Panc1 (cell line): ENCODE measurements around the gene RNF8. TPM values are rescaled to one million over a fixed set of nuclear protein-coding genes. Genes with fewer than 3 reads are reported as not detected.

Experiments used
- ATAC-seq: fragments of 200-7000 bp; cut with Tn5 transposase; 2 replicates; pipeline ENCODE4 v1.9.1; 2020; ENCODE audit warnings: mild to moderate bottlenecking, moderate library complexity
- BruUV-seq: library from RNA; stranded (reverse); fragments of 400-500 nt; replicated peaks from 2 replicates; lab custom pipeline; 2021; lab: Mats Ljungman, UMichigan
- CTCF ChIA-PET: fragments of 300-600 bp; sonication (Branson Sonifier 250); formaldehyde crosslinking; loops from one replicate; lab custom pipeline; 2022; ENCODE audit warnings: antibody characterized with exemption; lab: Charles Lee
- POLR2A ChIA-PET: fragments of 300-600 bp; sonication (Branson Sonifier 250); formaldehyde crosslinking; loops from one replicate; lab custom pipeline; 2022; ENCODE audit warnings: antibody characterized with exemption; lab: Charles Lee
- DNase-seq: peaks from one replicate; pipeline ENCODE4 v3.0.0-alpha.2; 2010; ENCODE audit warnings: low read depth, low spot score
- H3K27ac ChIP-seq: 2 replicates; pipeline ENCODE4 v1.5.1; 2011; ENCODE audit warnings: mild to moderate bottlenecking, low read length, inconsistent platforms
- H3K27me3 ChIP-seq: fragments of 200-500 bp; sonication (Bioruptor generic); 2 replicates; pipeline ENCODE4 v1.6.0; 2014; ENCODE audit warnings: low read length, inconsistent platforms; ENCODE audit not compliant: control insufficient read depth, insufficient read depth
- H3K36me3 ChIP-seq: fragments of 200-500 bp; sonication (Bioruptor generic); 2 replicates; pipeline ENCODE4 v1.5.1; 2014; ENCODE audit warnings: inconsistent platforms, mild to moderate bottlenecking, low read length, moderate library complexity; ENCODE audit not compliant: control insufficient read depth, insufficient read depth
- H3K4me1 ChIP-seq: 2 replicates; pipeline ENCODE4 v1.5.1; 2011; ENCODE audit warnings: inconsistent platforms, mild to moderate bottlenecking, low read length, moderate library complexity; ENCODE audit not compliant: control insufficient read depth, insufficient read depth
- H3K4me3 ChIP-seq, 2 experiments: 2 replicates each; pipeline ENCODE4 v1.5.1; 2011 to 2012; ENCODE audit warnings: low read depth in 2 of 2, low read length in 2 of 2, mild to moderate bottlenecking in 2 of 2, inconsistent platforms in 1 of 2, moderate library complexity in 1 of 2
- H3K9me3 ChIP-seq: fragments of 200-500 bp; sonication (Bioruptor generic); 2 replicates; pipeline ENCODE4 v1.5.1; 2014; ENCODE audit warnings: low read depth, mild to moderate bottlenecking, inconsistent platforms, low read length, moderate library complexity; ENCODE audit not compliant: control insufficient read depth, insufficient read depth
- POLR2AphosphoS5 ChIP-seq: IDR thresholded peaks from 2 replicates; pipeline ENCODE4 v1.6.1; 2012; ENCODE audit warnings: mild to moderate bottlenecking, low read depth, low read length, moderate library complexity
- SIN3A ChIP-seq: IDR thresholded peaks from 2 replicates; pipeline ENCODE4 v1.6.1; 2012; ENCODE audit warnings: low read depth, mild to moderate bottlenecking, low read length, moderate library complexity, borderline replicate concordance; ENCODE audit not compliant: insufficient read depth
- TCF7L2 ChIP-seq: IDR thresholded peaks from 2 replicates; pipeline ENCODE4 v1.6.1; 2011; ENCODE audit warnings: mild to moderate bottlenecking, low read depth, low read length, inconsistent platforms
- in situ Hi-C: cut with HindIII; loops from 2 replicates; pipeline ENCODE4 v1.10.0; 2016; ENCODE audit warnings: low sequenced_read_pairs, low pct_unique_long_range_greater_than_20kb
- intact Hi-C: fragments of 100-400 bp; cut with micrococcal nuclease; formaldehyde crosslinking; loops from one replicate; pipeline ENCODE4 v1.10.0; 2022; ENCODE audit not compliant: unreplicated experiment
- total RNA-seq: library from RNA; stranded (reverse); gene quantifications from one replicate; pipeline ENCODE4 v1.2.1, GENCODE V29; 2021; ENCODE audit not compliant: unreplicated experiment
- TF ChIP-seq, protein P1 (sequence below): fragments of 450-650 bp; IDR thresholded peaks from 2 replicates; pipeline ENCODE4 v1.5.1; 2017; ENCODE audit warnings: mild to moderate bottlenecking
- TF ChIP-seq, protein P2 (sequence below), 2 experiments: IDR thresholded peaks; 2 replicates each; pipeline ENCODE4 v1.6.1; 2011 to 2012; ENCODE audit warnings: low read depth in 2 of 2, control low read depth in 1 of 2, low read length in 1 of 2, mild to moderate bottlenecking in 1 of 2, moderate library complexity in 1 of 2; ENCODE audit not compliant: insufficient read depth in 1 of 2

The RNF8 gene
- total RNA-seq, 1 experiment from 2014 or later = 21.1 TPM

DNA sequence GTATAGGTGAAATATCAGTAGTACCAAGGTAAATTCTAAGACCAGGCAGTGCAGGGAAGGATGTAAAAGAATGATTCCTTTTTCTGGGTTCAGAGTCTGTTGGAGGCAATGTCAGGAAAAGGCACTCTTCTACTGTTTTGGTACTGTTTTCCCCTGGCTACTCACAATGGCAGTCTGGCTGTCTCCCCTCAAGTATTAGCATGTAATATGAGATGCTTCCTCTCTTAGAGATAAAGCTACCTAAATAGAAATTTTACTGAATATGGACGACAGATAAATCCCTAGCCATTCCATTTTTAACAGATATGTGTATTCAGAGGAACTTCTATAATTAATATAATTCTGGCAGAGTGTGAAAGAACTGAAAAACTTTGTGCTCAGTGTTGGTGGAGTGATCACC is 3.5 kb downstream of the RNF8 start:
- no peak for ATAC-seq
- no peak for TF ChIP-seq TCF7L2
- TF ChIP-seq, protein P1, sequence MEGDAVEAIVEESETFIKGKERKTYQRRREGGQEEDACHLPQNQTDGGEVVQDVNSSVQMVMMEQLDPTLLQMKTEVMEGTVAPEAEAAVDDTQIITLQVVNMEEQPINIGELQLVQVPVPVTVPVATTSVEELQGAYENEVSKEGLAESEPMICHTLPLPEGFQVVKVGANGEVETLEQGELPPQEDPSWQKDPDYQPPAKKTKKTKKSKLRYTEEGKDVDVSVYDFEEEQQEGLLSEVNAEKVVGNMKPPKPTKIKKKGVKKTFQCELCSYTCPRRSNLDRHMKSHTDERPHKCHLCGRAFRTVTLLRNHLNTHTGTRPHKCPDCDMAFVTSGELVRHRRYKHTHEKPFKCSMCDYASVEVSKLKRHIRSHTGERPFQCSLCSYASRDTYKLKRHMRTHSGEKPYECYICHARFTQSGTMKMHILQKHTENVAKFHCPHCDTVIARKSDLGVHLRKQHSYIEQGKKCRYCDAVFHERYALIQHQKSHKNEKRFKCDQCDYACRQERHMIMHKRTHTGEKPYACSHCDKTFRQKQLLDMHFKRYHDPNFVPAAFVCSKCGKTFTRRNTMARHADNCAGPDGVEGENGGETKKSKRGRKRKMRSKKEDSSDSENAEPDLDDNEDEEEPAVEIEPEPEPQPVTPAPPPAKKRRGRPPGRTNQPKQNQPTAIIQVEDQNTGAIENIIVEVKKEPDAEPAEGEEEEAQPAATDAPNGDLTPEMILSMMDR = no peak
- TF ChIP-seq, protein P2, sequence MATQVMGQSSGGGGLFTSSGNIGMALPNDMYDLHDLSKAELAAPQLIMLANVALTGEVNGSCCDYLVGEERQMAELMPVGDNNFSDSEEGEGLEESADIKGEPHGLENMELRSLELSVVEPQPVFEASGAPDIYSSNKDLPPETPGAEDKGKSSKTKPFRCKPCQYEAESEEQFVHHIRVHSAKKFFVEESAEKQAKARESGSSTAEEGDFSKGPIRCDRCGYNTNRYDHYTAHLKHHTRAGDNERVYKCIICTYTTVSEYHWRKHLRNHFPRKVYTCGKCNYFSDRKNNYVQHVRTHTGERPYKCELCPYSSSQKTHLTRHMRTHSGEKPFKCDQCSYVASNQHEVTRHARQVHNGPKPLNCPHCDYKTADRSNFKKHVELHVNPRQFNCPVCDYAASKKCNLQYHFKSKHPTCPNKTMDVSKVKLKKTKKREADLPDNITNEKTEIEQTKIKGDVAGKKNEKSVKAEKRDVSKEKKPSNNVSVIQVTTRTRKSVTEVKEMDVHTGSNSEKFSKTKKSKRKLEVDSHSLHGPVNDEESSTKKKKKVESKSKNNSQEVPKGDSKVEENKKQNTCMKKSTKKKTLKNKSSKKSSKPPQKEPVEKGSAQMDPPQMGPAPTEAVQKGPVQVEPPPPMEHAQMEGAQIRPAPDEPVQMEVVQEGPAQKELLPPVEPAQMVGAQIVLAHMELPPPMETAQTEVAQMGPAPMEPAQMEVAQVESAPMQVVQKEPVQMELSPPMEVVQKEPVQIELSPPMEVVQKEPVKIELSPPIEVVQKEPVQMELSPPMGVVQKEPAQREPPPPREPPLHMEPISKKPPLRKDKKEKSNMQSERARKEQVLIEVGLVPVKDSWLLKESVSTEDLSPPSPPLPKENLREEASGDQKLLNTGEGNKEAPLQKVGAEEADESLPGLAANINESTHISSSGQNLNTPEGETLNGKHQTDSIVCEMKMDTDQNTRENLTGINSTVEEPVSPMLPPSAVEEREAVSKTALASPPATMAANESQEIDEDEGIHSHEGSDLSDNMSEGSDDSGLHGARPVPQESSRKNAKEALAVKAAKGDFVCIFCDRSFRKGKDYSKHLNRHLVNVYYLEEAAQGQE (IDR thresholded peaks at IDR 0.05; ENCODE audit: insufficient read depth in 1 of 2, low read depth in 2 of 2, low read length in 1 of 2) = no peak
- TF ChIP-seq POLR2AphosphoS5 = no peak
- TF ChIP-seq SIN3A = no peak
- no peaks in the 10 kb centered on the region; the same call in 1 of the 2 replicates for H3K36me3 ChIP-seq
- POLR2A ChIA-PET = no interaction called here
- no peak overlapping the region for H3K27ac ChIP-seq
- no peak overlapping the region for H3K4me3 ChIP-seq
- in situ Hi-C loops = no loop called here
- H3K4me1 ChIP-seq = peaks cover 6% of the 10 kb centered on the region
- H3K27me3 ChIP-seq = no peaks in the 10 kb centered on the region
- CTCF ChIA-PET = no interaction called here
- BruUV-seq = no TSS peak
- no peak for DNase-seq
- intact Hi-C loops = no loop called here
- H3K9me3 ChIP-seq = no peaks in the 10 kb centered on the region

DNA sequence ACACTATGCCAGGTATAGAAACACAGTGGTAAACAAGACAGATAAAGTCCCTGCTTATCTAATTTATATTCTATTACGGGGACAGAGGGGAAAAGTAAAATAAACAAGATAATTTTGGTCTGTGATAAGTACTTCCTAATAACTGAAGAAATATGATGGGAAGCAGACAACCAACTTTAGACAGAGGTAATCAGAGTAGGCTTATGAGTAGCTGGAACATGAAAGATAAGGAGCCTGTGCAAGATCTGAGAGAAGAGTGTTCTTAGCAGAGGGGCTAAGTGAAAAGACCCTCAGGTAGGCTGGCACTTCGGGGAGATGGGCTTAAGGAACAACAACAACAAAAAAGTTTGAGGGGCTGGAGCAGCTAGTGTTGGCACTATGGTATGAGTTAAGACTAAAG is 4.1 kb downstream of the RNF8 start:
- TF ChIP-seq, protein P2 (IDR thresholded peaks at IDR 0.05; ENCODE audit: insufficient read depth in 1 of 2, low read depth in 2 of 2, low read length in 1 of 2) = no peak
- TF ChIP-seq TCF7L2 (no peak), POLR2AphosphoS5 (no peak), SIN3A (no peak)
- TF ChIP-seq, protein P1 = no peak
- no peak for DNase-seq
- BruUV-seq = no TSS peak
- no peaks in the 10 kb centered on the region for H3K9me3 ChIP-seq
- intact Hi-C loops (no loop called here), in situ Hi-C loops (no loop called here)
- ChIA-PET POLR2A (no interaction called here), CTCF (no interaction called here)
- no peak for ATAC-seq
- no peak overlapping the region for H3K4me3 ChIP-seq
- H3K27ac ChIP-seq = no peak overlapping the region
- no peaks in the 10 kb centered on the region; the same call in 1 of the 2 replicates for H3K36me3 ChIP-seq
- H3K4me1 ChIP-seq = peaks cover 6% of the 10 kb centered on the region
- H3K27me3 ChIP-seq = no peaks in the 10 kb centered on the region
